T-cell (primary cell): ENCODE results near the gene SMO. TPM values are rescaled to one million over a fixed set of nuclear protein-coding genes. Genes with fewer than 3 reads are reported as not detected.
"Not testable (repeated sequence)": the region's sequence is repeated elsewhere in the genome, so short reads cannot be mapped to it uniquely, and the experiment has no call there.

Experiments used
- ATAC-seq, 4 experiments: fragments of 200-7000 bp in 3 of 4; fragments of 150-1000 bp in 1 of 4; cut with Tn5 transposase; replicated peaks in 1 of 4; 1 replicate in 3 of 4; 2 replicates in 1 of 4; pipeline ENCODE4 v1.10.0; 2021; ENCODE audit warnings: moderate library complexity in 3 of 4, mild to moderate bottlenecking in 2 of 4, moderate number of reproducible peaks in 1 of 4
- CTCF ChIA-PET, 2 donors: fragments of 300-600 bp; sonication (Branson Sonifier 250); formaldehyde crosslinking; loops; one replicate each; lab custom pipeline; 2022; ENCODE audit warnings: antibody characterized with exemption in 2 of 2; lab: Charles Lee
- POLR2A ChIA-PET, 2 donors: fragments of 300-600 bp; sonication (Branson Sonifier 250); formaldehyde crosslinking; loops; one replicate each; lab custom pipeline; 2022; ENCODE audit warnings: antibody characterized with exemption in 2 of 2; lab: Charles Lee
- DNase-seq, 35 experiments: peaks; one replicate each; pipeline versions ENCODE4 v3.0.0 to v3.0.0-alpha.2; 2013 to 2023
- H3K27ac ChIP-seq: one replicate; pipeline ENCODE4 v1.5.1; 2013; ENCODE audit warnings: low read length
- H3K27me3 ChIP-seq, 2 experiments: replicated peaks in 1 of 2; 1 replicate in 1 of 2; 2 replicates in 1 of 2; pipeline versions ENCODE4 v1.6.1 to v1.7.0; 2013; ENCODE audit warnings: low read length in 1 of 2, mixed read lengths in 1 of 2; ENCODE audit not compliant: control insufficient read depth in 2 of 2, insufficient read depth in 2 of 2; ENCODE audit errors: extremely low read depth in 1 of 2
- H3K36me3 ChIP-seq, 2 donors: 1 replicate in 1 of 2; 2 replicates in 1 of 2; pipeline versions ENCODE4 v1.6.1 to v1.7.0; 2013; ENCODE audit warnings: low read length in 1 of 2; ENCODE audit not compliant: control insufficient read depth in 2 of 2, insufficient read depth in 1 of 2; ENCODE audit errors: extremely low read depth in 1 of 2
- H3K4me1 ChIP-seq, 2 experiments: 1 replicate in 1 of 2; 2 replicates in 1 of 2; pipeline versions ENCODE4 v1.6.1 to v1.7.0; 2013; ENCODE audit warnings: low read length in 2 of 2, mixed read lengths in 1 of 2; ENCODE audit not compliant: insufficient read depth in 2 of 2, control insufficient read depth in 1 of 2; ENCODE audit errors: extremely low read depth in 1 of 2
- H3K4me3 ChIP-seq, 2 donors: 1 replicate in 1 of 2; 2 replicates in 1 of 2; pipeline versions ENCODE4 v1.5.1 to v1.7.0; 2013; ENCODE audit warnings: mild to moderate bottlenecking in 2 of 2, low read length in 1 of 2, moderate library complexity in 1 of 2; ENCODE audit not compliant: control insufficient read depth in 1 of 2; ENCODE audit errors: extremely low read depth in 1 of 2
- H3K9me3 ChIP-seq: 2 replicates; pipeline ENCODE4 v1.7.0; 2013
- H3K27ac Mint-ChIP-seq, 2 donors: one replicate each; pipeline ENCODE4 v1.8.0; 2020 to 2021; ENCODE audit warnings: mild to moderate bottlenecking in 2 of 2, mixed read lengths in 2 of 2
- H3K27me3 Mint-ChIP-seq, 2 donors: one replicate each; pipeline ENCODE4 v1.8.0; 2021 to 2022; ENCODE audit warnings: mixed read lengths in 2 of 2
- H3K36me3 Mint-ChIP-seq: one replicate; pipeline ENCODE4 v1.8.0; 2021; ENCODE audit warnings: mixed read lengths
- H3K4me1 Mint-ChIP-seq, 3 donors: one replicate each; pipeline ENCODE4 v1.8.0; 2020 to 2022; ENCODE audit warnings: mixed read lengths in 3 of 3, mild to moderate bottlenecking in 1 of 3
- H3K4me3 Mint-ChIP-seq, 3 donors: one replicate each; pipeline ENCODE4 v1.8.0; 2020 to 2022; ENCODE audit warnings: mild to moderate bottlenecking in 3 of 3, mixed read lengths in 3 of 3, moderate library complexity in 3 of 3
- H3K9me3 Mint-ChIP-seq, 3 donors: one replicate each; pipeline ENCODE4 v1.8.0; 2020 to 2022; ENCODE audit warnings: mixed read lengths in 3 of 3
- WGBS: methylation state at CpG from one replicate; pipeline ENCODE4 v1.1.5; 2013; ENCODE audit warnings: missing lambda C conversion rate; ENCODE audit not compliant: insufficient coverage; 5-methylcytosine and 5-hydroxymethylcytosine counted together
- total RNA-seq, 35 experiments: library from RNA in 6 of 35; stranded (reverse) in 6 of 35; fragments of 120-200 nt in 1 of 35; gene quantifications; one replicate each; pipeline versions ENCODE4 v1.2.1 to v1.2.4 and lab custom pipeline; 2013 to 2026

Gene SMO
- total RNA-seq, 5 donors from 2014 or later (not counting 1 experiment from before 2014, with no cell fraction given) = 0.22 to 1.7 (median 0.35) TPM

GRCh38 chr7:129210256-129210988, 22.0 kb downstream of the SMO start:
- H3K9me3 Mint-ChIP-seq = no peaks in the 10 kb centered on the region
- POLR2A ChIA-PET = no interaction called here
- CTCF ChIA-PET = interaction anchor here (1.0 to 2.0 kb wide), 3 partner anchors 42 to 47 kb away, joined by 3 to 6 read pairs (median 5); no protein-coding TSS in a partner anchor

GRCh38 chr7:129210989-129211312, 22.5 kb downstream of the SMO start:
- H3K27me3 Mint-ChIP-seq = no peaks in the 10 kb centered on the region
- 92% methylated on average over 14 of the region's 14 CpGs for WGBS
- H3K36me3 ChIP-seq = no peaks in the 10 kb centered on the region
- no peaks in the 10 kb centered on the region for H3K4me1 Mint-ChIP-seq
- no peaks in the 10 kb centered on the region for H3K4me1 ChIP-seq
- no peak overlapping the region for H3K4me3 Mint-ChIP-seq
- no peak overlapping the region for H3K27ac ChIP-seq
- H3K27ac Mint-ChIP-seq = no peak overlapping the region
- no peaks in the 10 kb centered on the region for H3K36me3 Mint-ChIP-seq
- H3K27me3 ChIP-seq = peaks cover 0 to 24% of the 10 kb centered on the region in 2 experiments
- no peaks in the 10 kb centered on the region for H3K9me3 ChIP-seq
- POLR2A ChIA-PET = no interaction called here
- no peak overlapping the region for H3K4me3 ChIP-seq
- no peaks in the 10 kb centered on the region for H3K9me3 Mint-ChIP-seq
- no peak for ATAC-seq
- CTCF ChIA-PET = interaction anchor here (1.0 to 2.0 kb wide), 3 partner anchors 42 to 47 kb away, joined by 3 to 6 read pairs (median 5); no protein-coding TSS in a partner anchor
- no peak for DNase-seq

More at GRCh38 chr7:129210256-129210988, 22.0 kb downstream of the SMO start:
- no peak overlapping the region for H3K27ac ChIP-seq
- Mint-ChIP-seq H3K4me1 (no peaks in the 10 kb centered on the region), H3K27me3 (no peaks in the 10 kb centered on the region), H3K27ac (no peak overlapping the region), H3K36me3 (no peaks in the 10 kb centered on the region), H3K4me3 (no peak overlapping the region)
- no peak overlapping the region for H3K4me3 ChIP-seq
- H3K9me3 ChIP-seq = no peaks in the 10 kb centered on the region
- H3K4me1 ChIP-seq = no peaks in the 10 kb centered on the region
- DNase-seq (peak in 32 of 35 experiments; percentile 18 to 70 (median 50)), ATAC-seq (peak; percentile 69 to 83 (median 78))
- WGBS = 67% methylated on average over 15 of the region's 16 CpGs
- H3K27me3 ChIP-seq = peaks cover 0 to 26% of the 10 kb centered on the region in 2 experiments
- H3K36me3 ChIP-seq = no peaks in the 10 kb centered on the region

- no peaks in the 10 kb centered on the region for H3K27me3 Mint-ChIP-seq
- POLR2A ChIA-PET = no interaction called here
These were observed 23.7 kb downstream of the SMO start for GRCh38 chr7:129212126-129212525.

GRCh38 chr7:129212596-129212995, 24.2 kb downstream of the SMO start:
- CTCF ChIA-PET = interaction anchor here in 1 of 2 donors (0.7 kb wide), 1 partner anchor 153 kb away, joined by 5 read pairs; no protein-coding TSS in a partner anchor
- Histone ChIP-seq H3K27me3 (peaks cover 0 to 24% of the 10 kb centered on the region in 2 experiments), H3K4me1 (no peaks in the 10 kb centered on the region), H3K27ac (no peak overlapping the region), H3K9me3 (no peaks in the 10 kb centered on the region), H3K36me3 (no peaks in the 10 kb centered on the region), H3K4me3 (no peak overlapping the region)
- no peak for DNase-seq
- Mint-ChIP-seq H3K4me3 (no peak overlapping the region), H3K4me1 (no peaks in the 10 kb centered on the region), H3K27me3 (no peaks in the 10 kb centered on the region), H3K36me3 (no peaks in the 10 kb centered on the region), H3K27ac (no peak overlapping the region), H3K9me3 (no peaks in the 10 kb centered on the region)
- 52% methylated on average over 3 of the region's 4 CpGs for WGBS
- POLR2A ChIA-PET = no interaction called here
- ATAC-seq = no peak

More at GRCh38 chr7:129212126-129212525, 23.7 kb downstream of the SMO start:
- Histone ChIP-seq H3K4me1 (no peaks in the 10 kb centered on the region), H3K36me3 (no peaks in the 10 kb centered on the region), H3K27ac (no peak overlapping the region), H3K9me3 (no peaks in the 10 kb centered on the region), H3K27me3 (peaks cover 0 to 24% of the 10 kb centered on the region in 2 experiments), H3K4me3 (no peak overlapping the region)
- H3K27ac Mint-ChIP-seq = no peak overlapping the region
- no peaks in the 10 kb centered on the region for H3K4me1 Mint-ChIP-seq
- 89% methylated on average over 11 of the region's 14 CpGs for WGBS
- ATAC-seq = no peak
- H3K4me3 Mint-ChIP-seq = no peak overlapping the region
- DNase-seq = no peak
- H3K36me3 Mint-ChIP-seq = no peaks in the 10 kb centered on the region
- CTCF ChIA-PET = interaction anchor here (0.5 to 0.7 kb wide), 2 partner anchors 16 to 47 kb away, joined by 3 to 4 read pairs; no protein-coding TSS in a partner anchor
- H3K9me3 Mint-ChIP-seq = no peaks in the 10 kb centered on the region

- no peak overlapping the region for H3K27ac Mint-ChIP-seq
- ATAC-seq = no peak
- POLR2A ChIA-PET = interaction anchor here in 1 of 2 donors (0.6 kb wide), 1 partner anchor 873 kb away, joined by 3 read pairs; no protein-coding TSS in a partner anchor
- peaks cover 0 to 24% of the 10 kb centered on the region in 2 experiments for H3K27me3 ChIP-seq
- CTCF ChIA-PET = interaction anchor here (0.5 to 1.5 kb wide), 6 partner anchors 50 to 657 kb away, joined by 3 to 4 read pairs (median 3); no protein-coding TSS in a partner anchor
- H3K36me3 ChIP-seq = no peaks in the 10 kb centered on the region
- H3K36me3 Mint-ChIP-seq = no peaks in the 10 kb centered on the region
- H3K4me3 Mint-ChIP-seq = no peak overlapping the region
- H3K4me1 Mint-ChIP-seq = peaks cover 0 to 2% (median 0%) of the 10 kb centered on the region in 3 donors
- WGBS = 73% methylated on average over 14 of the region's 15 CpGs
- DNase-seq = no peak
- no peak overlapping the region for H3K27ac ChIP-seq
- peaks cover 0 to 2% of the 10 kb centered on the region in 2 donors for H3K27me3 Mint-ChIP-seq
- H3K4me3 ChIP-seq = no peak overlapping the region
- peaks cover 0 to 6% of the 10 kb centered on the region in 2 experiments for H3K4me1 ChIP-seq
- H3K9me3 Mint-ChIP-seq = no peaks in the 10 kb centered on the region
- no peaks in the 10 kb centered on the region for H3K9me3 ChIP-seq
These were observed 25.4 kb downstream of the SMO start for GRCh38 chr7:129213828-129214227.

GRCh38 chr7:129215691-129216090, 27.3 kb downstream of the SMO start:
- POLR2A ChIA-PET, H3K27ac ChIP-seq: not testable (repeated sequence)

More at GRCh38 chr7:129215691-129216090, 27.3 kb downstream of the SMO start:
- WGBS = 93% methylated on average over 3 of the region's 15 CpGs
- peaks cover 0 to 15% of the 10 kb centered on the region in 2 experiments for H3K27me3 ChIP-seq
- not testable (repeated sequence) for H3K4me1 Mint-ChIP-seq, H3K27me3 Mint-ChIP-seq, DNase-seq, H3K36me3 ChIP-seq, H3K4me3 ChIP-seq, H3K9me3 ChIP-seq, H3K9me3 Mint-ChIP-seq, H3K4me3 Mint-ChIP-seq, H3K36me3 Mint-ChIP-seq, H3K4me1 ChIP-seq, ATAC-seq, H3K27ac Mint-ChIP-seq
- CTCF ChIA-PET = interaction anchor here (0.8 kb wide), 2 partner anchors 57 to 83 kb away, joined by 3 read pairs; no protein-coding TSS in a partner anchor
